GM10248 (cell line): ENCODE data around the gene ACD.

Experiments
- CTCF ChIA-PET: fragments of 300-600 bp; sonication (Branson Sonifier 250); formaldehyde crosslinking; extraction: SDS; loops from one replicate; lab custom pipeline; 2021; ENCODE audit warnings: antibody characterized with exemption; lab: Yijun Ruan, JAX
- POLR2A ChIA-PET: fragments of 350-650 bp; sonication (Branson Sonifier 250); formaldehyde crosslinking; extraction: SDS; loops from one replicate; lab custom pipeline; 2020; ENCODE audit warnings: antibody characterized with exemption; lab: Yijun Ruan, JAX
- DNase-seq: peaks from one replicate; pipeline ENCODE4 v3.0.0; 2012; ENCODE audit errors: extremely low spot score
- TF ChIP-seq, protein P1 (sequence below): IDR thresholded peaks from 2 replicates; pipeline ENCODE4 v1.5.1; 2012; ENCODE audit warnings: mild to moderate bottlenecking, low read depth; ENCODE audit errors: extremely low read depth, missing control alignments, control extremely low read depth

ACD gene

DNA sequence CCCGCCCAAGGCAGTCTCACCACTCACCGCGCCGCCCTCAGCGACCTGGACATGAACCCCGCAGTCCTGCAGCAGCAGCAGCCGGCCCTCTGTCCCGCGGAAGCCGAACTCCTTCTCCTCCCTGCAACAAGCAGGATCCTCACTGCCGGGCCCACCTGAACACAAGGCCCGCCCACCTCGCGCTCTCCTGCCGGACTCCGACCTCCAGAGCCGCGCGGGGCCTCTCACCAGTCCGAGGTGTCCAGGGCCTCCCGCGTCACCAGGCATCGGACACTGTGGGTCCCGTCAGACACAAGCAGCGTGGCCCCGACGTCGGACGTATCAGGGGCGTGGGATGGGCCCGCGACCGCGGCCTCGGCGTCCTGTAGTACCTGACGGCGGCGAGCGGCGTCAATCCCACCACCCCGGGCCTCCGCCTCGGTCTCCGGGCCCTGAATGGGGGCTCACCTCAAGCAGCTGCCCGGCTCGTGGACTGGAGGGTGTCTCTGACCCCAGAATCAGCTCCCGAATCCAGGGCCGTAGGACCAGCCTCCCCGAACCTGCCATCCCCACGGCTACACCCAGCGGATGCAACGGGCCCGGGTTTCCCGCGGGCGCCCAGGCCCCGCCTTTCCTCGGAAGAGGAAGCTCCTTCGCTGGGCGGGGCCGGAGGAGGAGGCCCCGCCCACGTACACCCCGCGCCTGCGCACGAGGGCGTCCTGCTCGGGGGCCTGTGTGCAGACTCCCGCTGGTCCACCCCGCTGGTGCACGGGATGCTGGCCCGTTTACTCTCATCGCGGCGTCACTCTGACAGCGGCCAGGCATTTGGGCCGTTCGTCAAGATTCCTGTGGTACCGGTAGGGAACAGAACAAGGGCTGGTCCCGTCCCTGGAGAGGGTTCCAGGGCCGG is at the start of gene ACD:
ACD (minus strand) TSS at position 586 of the 889 bp plus-strand sequence; CDS start at position 546, 40 bp downstream.
- ChIA-PET POLR2A (interaction anchor here (0.6 to 0.7 kb wide), 3 partner anchors 91 to 650 kb away, joined by 3 to 4 read pairs (median 3); no protein-coding TSS in a partner anchor), CTCF (interaction anchor here (0.9 to 18.5 kb wide), 8 partner anchors 10 to 179 kb away, joined by 3 to 357 read pairs (median 19); partner anchors contain the start of genes ATP6V0D1, CARMIL2, CTCF and RIPOR1)
- TF ChIP-seq, protein P1, sequence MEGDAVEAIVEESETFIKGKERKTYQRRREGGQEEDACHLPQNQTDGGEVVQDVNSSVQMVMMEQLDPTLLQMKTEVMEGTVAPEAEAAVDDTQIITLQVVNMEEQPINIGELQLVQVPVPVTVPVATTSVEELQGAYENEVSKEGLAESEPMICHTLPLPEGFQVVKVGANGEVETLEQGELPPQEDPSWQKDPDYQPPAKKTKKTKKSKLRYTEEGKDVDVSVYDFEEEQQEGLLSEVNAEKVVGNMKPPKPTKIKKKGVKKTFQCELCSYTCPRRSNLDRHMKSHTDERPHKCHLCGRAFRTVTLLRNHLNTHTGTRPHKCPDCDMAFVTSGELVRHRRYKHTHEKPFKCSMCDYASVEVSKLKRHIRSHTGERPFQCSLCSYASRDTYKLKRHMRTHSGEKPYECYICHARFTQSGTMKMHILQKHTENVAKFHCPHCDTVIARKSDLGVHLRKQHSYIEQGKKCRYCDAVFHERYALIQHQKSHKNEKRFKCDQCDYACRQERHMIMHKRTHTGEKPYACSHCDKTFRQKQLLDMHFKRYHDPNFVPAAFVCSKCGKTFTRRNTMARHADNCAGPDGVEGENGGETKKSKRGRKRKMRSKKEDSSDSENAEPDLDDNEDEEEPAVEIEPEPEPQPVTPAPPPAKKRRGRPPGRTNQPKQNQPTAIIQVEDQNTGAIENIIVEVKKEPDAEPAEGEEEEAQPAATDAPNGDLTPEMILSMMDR: no peak
- DNase-seq: peak; percentile 99

DNA sequence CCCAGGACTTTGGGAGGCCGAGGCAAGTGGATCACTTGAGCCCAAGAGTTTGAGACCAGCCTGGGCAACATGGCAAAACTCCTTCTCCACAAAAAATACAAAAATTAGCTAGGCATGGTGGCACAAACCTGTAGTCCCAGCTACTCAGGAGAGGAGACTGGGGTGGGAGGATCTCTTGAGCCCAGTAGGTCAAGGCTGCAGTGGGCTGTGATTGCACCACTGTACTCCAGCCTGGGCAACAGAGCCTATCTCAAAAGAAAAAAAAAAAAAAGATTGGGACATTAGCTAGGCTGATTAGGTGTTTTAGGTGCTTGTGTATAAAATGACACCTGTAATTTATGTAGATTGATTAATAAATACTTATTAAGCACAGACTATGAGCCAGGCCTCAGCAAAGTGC is 49.0 kb upstream of the ACD start:
- ChIA-PET POLR2A (no interaction called here), CTCF (interaction anchor here (1.6 to 2.3 kb wide), 2 partner anchors 10 to 37 kb away, joined by 3 to 8 read pairs; partner anchors contain the start of gene GFOD2)
- TF ChIP-seq, protein P1: no peak
- no peak for DNase-seq

DNA sequence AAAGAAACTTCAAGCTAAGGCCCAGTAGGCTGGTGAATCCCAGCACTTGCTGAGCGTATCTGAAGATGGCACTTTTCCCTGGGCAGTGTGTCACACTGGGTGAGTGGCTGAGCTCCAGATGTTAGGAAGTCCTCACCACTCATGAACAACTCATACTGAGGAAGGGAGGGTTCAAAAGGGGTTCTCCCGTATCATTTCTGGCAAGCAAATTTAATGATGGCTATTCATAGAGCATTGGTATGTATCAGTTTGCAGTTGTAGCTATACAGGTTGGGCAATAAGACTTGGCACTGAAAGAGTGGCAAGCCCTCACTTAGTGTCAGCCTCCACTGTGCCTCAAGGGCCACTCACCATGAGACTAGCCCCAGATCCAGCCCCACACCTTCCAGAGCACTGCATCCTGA is 48.3 kb upstream of the ACD start:
- POLR2A ChIA-PET: no interaction called here
- CTCF ChIA-PET: interaction anchor here (0.6 to 2.3 kb wide), 3 partner anchors 9 to 36 kb away, joined by 3 to 8 read pairs (median 3); partner anchors contain the start of gene GFOD2
- TF ChIP-seq, protein P1: no peak
- no peak for DNase-seq

DNA sequence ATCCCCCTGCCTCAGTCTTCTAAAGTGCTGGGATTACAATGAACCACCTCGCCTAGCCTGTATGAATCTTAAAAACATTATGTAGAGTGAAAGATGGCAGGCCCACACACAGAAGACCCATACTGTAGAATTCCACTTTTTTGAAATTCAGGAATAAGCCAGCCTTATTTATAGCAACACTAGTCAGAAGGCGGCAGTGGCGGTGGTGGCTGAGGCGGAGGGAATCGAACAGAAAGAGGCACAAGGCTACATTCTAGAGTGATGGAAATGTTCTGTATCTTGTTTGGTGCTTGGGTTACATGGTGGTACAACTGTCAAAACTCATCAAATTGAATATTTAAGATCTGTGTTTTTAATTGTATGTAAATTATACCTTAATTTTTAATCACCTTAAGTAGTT is 47.7 kb upstream of the ACD start:
- CTCF ChIA-PET: interaction anchor here (0.6 to 2.3 kb wide), 2 partner anchors 9 to 35 kb away, joined by 3 to 8 read pairs; no protein-coding TSS in a partner anchor
- TF ChIP-seq, protein P1: no peak
- no peak for DNase-seq
- POLR2A ChIA-PET: no interaction called here

DNA sequence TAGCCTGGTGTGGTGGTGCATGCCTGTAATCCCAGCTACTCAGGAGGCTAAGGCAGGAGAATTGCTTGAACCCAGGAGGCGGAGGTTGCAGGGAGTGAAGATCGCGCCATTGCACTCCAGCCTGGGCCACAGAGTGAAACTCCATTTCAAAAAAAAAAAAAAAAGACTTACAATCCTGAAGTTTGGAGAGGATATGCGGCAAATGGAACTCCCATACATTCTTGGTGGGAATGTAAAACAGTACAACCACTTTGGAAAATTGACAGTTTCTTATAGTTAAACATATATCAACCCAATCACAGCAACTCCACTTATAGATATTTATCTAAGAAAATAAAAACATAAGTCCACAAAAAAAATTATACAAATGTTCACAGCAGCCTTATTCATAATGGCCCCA is 47.1 kb upstream of the ACD start:
- TF ChIP-seq, protein P1: no peak
- DNase-seq: no peak
- ChIA-PET CTCF (no interaction called here), POLR2A (no interaction called here)

DNA sequence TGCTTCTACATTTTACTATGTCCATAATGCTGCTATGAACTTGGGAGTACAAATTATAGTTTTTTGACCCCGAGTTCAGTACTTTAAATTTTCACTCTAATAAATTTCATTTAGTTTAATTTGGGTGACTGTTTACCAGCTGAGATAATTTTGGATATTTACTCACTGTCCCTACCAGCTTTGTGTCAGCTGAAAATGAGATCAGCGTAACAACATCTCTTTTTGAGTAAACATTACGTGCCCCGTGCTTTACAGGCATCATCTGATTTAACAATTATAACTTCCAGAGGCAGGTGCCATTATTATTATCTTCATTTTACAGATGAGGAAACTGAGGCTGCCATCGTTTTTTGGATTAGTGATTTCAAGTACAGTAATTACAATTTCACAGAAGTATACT is 44.0 kb upstream of the ACD start:
- CTCF ChIA-PET: interaction anchor here (2.1 kb wide), 1 partner anchor 31 kb away, joined by 8 read pairs; no protein-coding TSS in a partner anchor
- no peak for DNase-seq
- TF ChIP-seq, protein P1: no peak
- POLR2A ChIA-PET: no interaction called here
